Right lobe of liver (tissue), 4 donors: ENCODE data around the gene BOLA1.

Source experiments
- CTCF ChIP-seq, 4 donors: fragments of 200-600 bp in 3 of 4; fragments of 450-650 bp in 1 of 4; IDR thresholded peaks; one replicate each; pipeline versions ENCODE4 v1.5.1 to v1.8.0; 2016 to 2022; ENCODE audit warnings: antibody characterized with exemption in 4 of 4, mild to moderate bottlenecking in 2 of 4
- POLR2A ChIP-seq: fragments of 450-650 bp; IDR thresholded peaks from one replicate; pipeline ENCODE4 v1.6.1; 2017; ENCODE audit warnings: antibody characterized with exemption, mild to moderate bottlenecking
- donor health status: DM: no; HTN: no; CAD: no.
- donor health status: DM: no; HTN: no; CAD: no.
- donor health status: DM: no; HTN: yes; CAD: no.

GRCh38 chr1:149942207-149942606 lies 42.8 kb downstream of the BOLA1 start:
- TF ChIP-seq CTCF (IDR thresholded peaks at IDR 0.05) (peak in 2 of 4 donors; percentile 17 to 19), POLR2A (no peak)
